ENCODE data around the gene ARAP3. TPM values are rescaled to one million over a fixed set of nuclear protein-coding genes. Genes with fewer than 3 reads are reported as not detected.

Gene ARAP3
- total RNA-seq, 1 donor from 2014 or later = 35.2 TPM

GRCh38 chr5:141636106-141636412 lies 46.0 kb downstream of the ARAP3 start:
- intact Hi-C loops (cut with DNase I) = no loop called here
- no peaks in the 10 kb centered on the region for H3K27me3 ChIP-seq (ENCODE audit: low read depth)
- no peaks in the 10 kb centered on the region for H3K9me3 ChIP-seq

GRCh38 chr5:141635646-141636045 lies 46.4 kb downstream of the ARAP3 start:
- ATAC-seq = no peak
- no peak for DNase-seq
- intact Hi-C loops (cut with DNase I) = no loop called here
- H3K27me3 ChIP-seq (ENCODE audit: low read depth) = no peaks in the 10 kb centered on the region
- peak overlapping the region; percentile 92 for H3K4me3 ChIP-seq
- H3K4me1 ChIP-seq = peaks cover 37% of the 10 kb centered on the region
- H3K9me3 ChIP-seq = no peaks in the 10 kb centered on the region
- no peak overlapping the region for H3K27ac ChIP-seq
- no peak for TF ChIP-seq CTCF (IDR thresholded peaks at IDR 0.05)
- H3K36me3 ChIP-seq = peaks cover 12% of the 10 kb centered on the region

More at GRCh38 chr5:141636106-141636412, 46.0 kb downstream of the ARAP3 start:
- ATAC-seq (no peak), DNase-seq (no peak)
- Histone ChIP-seq H3K27ac (peak overlapping the region; percentile 79), H3K36me3 (peaks cover 12% of the 10 kb centered on the region), H3K4me1 (peaks cover 37% of the 10 kb centered on the region), H3K4me3 (peak overlapping the region; percentile 92)
- TF ChIP-seq CTCF (IDR thresholded peaks at IDR 0.05) = no peak

GRCh38 chr5:141634720-141635119 lies 47.3 kb downstream of the ARAP3 start:
- peaks cover 37% of the 10 kb centered on the region for H3K4me1 ChIP-seq
- no peaks in the 10 kb centered on the region for H3K9me3 ChIP-seq
- no peak for DNase-seq
- ATAC-seq = no peak
- intact Hi-C loops (cut with DNase I) = no loop called here
- no peaks in the 10 kb centered on the region for H3K27me3 ChIP-seq (ENCODE audit: low read depth)
- TF ChIP-seq CTCF (IDR thresholded peaks at IDR 0.05) = no peak
- no peak overlapping the region for H3K4me3 ChIP-seq
- H3K36me3 ChIP-seq = peaks cover 15% of the 10 kb centered on the region
- no peak overlapping the region for H3K27ac ChIP-seq

GRCh38 chr5:141633871-141634561 lies 48.0 kb downstream of the ARAP3 start:
- DNase-seq (no peak), ATAC-seq (no peak)
- intact Hi-C loops (cut with DNase I) = no loop called here
- H3K4me3 ChIP-seq = no peak overlapping the region
- H3K36me3 ChIP-seq = peaks cover 22% of the 10 kb centered on the region
- H3K27ac ChIP-seq = no peak overlapping the region
- no peaks in the 10 kb centered on the region for H3K9me3 ChIP-seq
- TF ChIP-seq CTCF (IDR thresholded peaks at IDR 0.05) = no peak
- no peaks in the 10 kb centered on the region for H3K27me3 ChIP-seq (ENCODE audit: low read depth)
- H3K4me1 ChIP-seq = peaks cover 37% of the 10 kb centered on the region

- TF ChIP-seq CTCF (IDR thresholded peaks at IDR 0.05) = no peak
- Histone ChIP-seq H3K9me3 (no peaks in the 10 kb centered on the region), H3K4me1 (peaks cover 27% of the 10 kb centered on the region), H3K27ac (no peak overlapping the region), H3K27me3 (ENCODE audit: low read depth) (no peaks in the 10 kb centered on the region), H3K36me3 (peaks cover 36% of the 10 kb centered on the region), H3K4me3 (no peak overlapping the region)
- no peak for DNase-seq
- intact Hi-C loops (cut with DNase I) = no loop called here
- no peak for ATAC-seq
Measured at GRCh38 chr5:141632650-141633049, 49.4 kb downstream of the ARAP3 start.
